ENCODE measurements around the gene MEF2B. TPM values are rescaled to one million over a fixed set of nuclear protein-coding genes. Genes with fewer than 3 reads are reported as not detected.
"Not testable (repeated sequence)": the region's sequence is repeated elsewhere in the genome, so short reads cannot be mapped to it uniquely, and the experiment has no call there.

Gene MEF2B
- total RNA-seq, 4 donors from 2014 or later, result not detected

DNA sequence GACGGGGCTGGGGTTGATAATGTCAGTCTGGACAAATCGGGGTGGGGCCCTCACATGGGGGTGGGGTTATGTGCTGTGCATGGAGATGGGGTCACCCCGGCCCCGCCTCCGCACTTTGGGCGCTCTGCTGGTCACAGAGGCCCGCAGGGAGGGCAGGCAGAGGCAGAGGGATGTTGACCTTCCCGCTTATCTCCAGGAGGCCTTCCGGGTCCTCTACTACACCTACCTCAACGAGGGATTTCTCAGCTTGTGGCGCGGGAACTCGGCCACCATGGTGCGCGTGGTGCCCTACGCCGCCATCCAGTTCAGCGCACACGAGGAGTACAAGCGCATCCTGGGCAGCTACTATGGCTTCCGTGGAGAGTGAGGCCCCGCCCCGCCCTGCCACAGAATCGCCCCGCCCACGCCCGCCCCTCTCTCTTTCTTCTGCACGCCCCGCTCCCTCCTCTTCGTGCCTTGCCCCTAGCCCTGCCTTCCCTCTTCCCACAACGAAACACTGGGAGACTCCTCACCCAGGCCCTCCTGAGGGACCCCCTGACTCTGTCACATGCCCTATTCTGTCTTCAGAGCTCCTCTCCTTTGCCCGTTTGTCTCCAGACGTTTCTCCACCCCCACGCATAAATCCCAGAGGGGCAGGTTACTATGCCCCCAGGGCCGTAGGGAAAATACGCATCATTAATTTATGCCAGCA is 64.6 kb downstream of the MEF2B start:
- peak overlapping the region in 1 of 2 donors; percentile 37 for H3K4me3 ChIP-seq
- TF ChIP-seq POLR2AphosphoS5 (IDR thresholded peaks at IDR 0.05) (no peak), POLR2A (IDR thresholded peaks at IDR 0.05) (no peak), EP300 (IDR thresholded peaks at IDR 0.05) (no peak)
- TF ChIP-seq, protein P1, sequence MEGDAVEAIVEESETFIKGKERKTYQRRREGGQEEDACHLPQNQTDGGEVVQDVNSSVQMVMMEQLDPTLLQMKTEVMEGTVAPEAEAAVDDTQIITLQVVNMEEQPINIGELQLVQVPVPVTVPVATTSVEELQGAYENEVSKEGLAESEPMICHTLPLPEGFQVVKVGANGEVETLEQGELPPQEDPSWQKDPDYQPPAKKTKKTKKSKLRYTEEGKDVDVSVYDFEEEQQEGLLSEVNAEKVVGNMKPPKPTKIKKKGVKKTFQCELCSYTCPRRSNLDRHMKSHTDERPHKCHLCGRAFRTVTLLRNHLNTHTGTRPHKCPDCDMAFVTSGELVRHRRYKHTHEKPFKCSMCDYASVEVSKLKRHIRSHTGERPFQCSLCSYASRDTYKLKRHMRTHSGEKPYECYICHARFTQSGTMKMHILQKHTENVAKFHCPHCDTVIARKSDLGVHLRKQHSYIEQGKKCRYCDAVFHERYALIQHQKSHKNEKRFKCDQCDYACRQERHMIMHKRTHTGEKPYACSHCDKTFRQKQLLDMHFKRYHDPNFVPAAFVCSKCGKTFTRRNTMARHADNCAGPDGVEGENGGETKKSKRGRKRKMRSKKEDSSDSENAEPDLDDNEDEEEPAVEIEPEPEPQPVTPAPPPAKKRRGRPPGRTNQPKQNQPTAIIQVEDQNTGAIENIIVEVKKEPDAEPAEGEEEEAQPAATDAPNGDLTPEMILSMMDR (IDR thresholded peaks at IDR 0.05), result no peak
- peak overlapping the region in 1 of 4 donors; percentile 26 for H3K27ac ChIP-seq
- peaks cover 4% of the 10 kb centered on the region for H3K27me3 ChIP-seq
- WGBS, 2 donors (ENCODE audit: low coverage in 1 of 2), result 21 to 50% methylated on average over 1 to 16 of the region's 36 CpGs
- ATAC-seq, result peak; percentile 80
- peaks cover 0 to 25% (median 2%) of the 10 kb centered on the region in 3 donors for H3K4me1 ChIP-seq
- H3K9me3 ChIP-seq, result no peaks in the 10 kb centered on the region
- peaks cover 0 to 49% of the 10 kb centered on the region in 2 donors for H3K36me3 ChIP-seq

DNA sequence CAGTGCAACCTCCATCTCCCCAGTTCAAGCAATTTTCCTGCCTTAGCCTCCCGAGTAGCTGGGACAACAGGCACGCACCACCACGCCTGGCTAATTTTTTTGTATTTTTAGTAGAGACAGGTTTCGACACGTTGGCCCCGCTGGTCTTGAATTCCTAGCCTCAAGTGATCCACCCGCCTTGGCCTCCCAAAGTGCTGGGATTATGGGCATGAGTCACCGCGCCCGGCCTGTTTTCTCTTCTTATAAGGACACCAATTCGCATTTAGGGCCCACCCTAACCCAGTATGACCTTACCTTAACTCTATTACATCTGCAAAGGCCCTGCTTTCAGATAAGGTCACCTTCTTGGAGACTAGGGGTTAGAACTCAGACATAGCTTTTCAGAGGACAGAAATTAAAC is 66.9 kb downstream of the MEF2B start:
- Histone ChIP-seq H3K27me3 (no peaks in the 10 kb centered on the region), H3K4me3 (no peak overlapping the region), H3K4me1 (peaks cover 0 to 16% (median 0%) of the 10 kb centered on the region in 3 donors), H3K9me3 (no peaks in the 10 kb centered on the region), H3K36me3 (peaks cover 0 to 64% of the 10 kb centered on the region in 2 donors), H3K27ac (no peak overlapping the region)
- ATAC-seq, result no peak
- TF ChIP-seq POLR2AphosphoS5 (IDR thresholded peaks at IDR 0.05) (no peak), EP300 (IDR thresholded peaks at IDR 0.05) (no peak), POLR2A (IDR thresholded peaks at IDR 0.05) (no peak)
- TF ChIP-seq, protein P1 (IDR thresholded peaks at IDR 0.05), result no peak
- WGBS, 2 donors (ENCODE audit: low coverage in 1 of 2), result 96% methylated on average over 8 of the region's 11 CpGs; no CpG with 5 or more reads in 1 of the 2 donors

DNA sequence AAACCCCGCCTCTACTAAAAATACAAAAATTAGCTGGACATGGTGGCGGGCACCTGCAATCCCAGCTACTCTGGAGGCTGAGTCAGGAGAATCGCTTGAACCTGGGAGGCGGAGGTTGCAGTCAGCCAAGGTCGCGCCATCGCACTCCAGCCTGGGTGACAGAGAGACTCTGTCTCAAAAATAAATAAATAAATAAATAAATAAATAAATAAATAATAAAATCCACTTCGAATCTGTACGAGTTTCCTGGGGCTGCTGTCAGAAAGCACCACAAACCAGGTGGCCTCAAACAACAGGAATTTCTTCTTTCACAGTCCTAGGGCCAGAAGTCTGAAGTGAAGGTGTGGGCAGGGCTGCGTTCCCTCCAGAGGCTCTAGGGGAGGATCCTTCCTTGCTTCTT is 67.5 kb downstream of the MEF2B start:
- WGBS, 2 donors (ENCODE audit: low coverage in 1 of 2), result 94 to 100% methylated on average over 1 to 5 of the region's 10 CpGs
- Histone ChIP-seq H3K4me1 (peaks cover 0 to 16% (median 0%) of the 10 kb centered on the region in 3 donors), H3K36me3 (peaks cover 0 to 64% of the 10 kb centered on the region in 2 donors)
- ATAC-seq, H3K27me3 ChIP-seq, H3K9me3 ChIP-seq, H3K27ac ChIP-seq, H3K4me3 ChIP-seq: not testable (repeated sequence)

DNA sequence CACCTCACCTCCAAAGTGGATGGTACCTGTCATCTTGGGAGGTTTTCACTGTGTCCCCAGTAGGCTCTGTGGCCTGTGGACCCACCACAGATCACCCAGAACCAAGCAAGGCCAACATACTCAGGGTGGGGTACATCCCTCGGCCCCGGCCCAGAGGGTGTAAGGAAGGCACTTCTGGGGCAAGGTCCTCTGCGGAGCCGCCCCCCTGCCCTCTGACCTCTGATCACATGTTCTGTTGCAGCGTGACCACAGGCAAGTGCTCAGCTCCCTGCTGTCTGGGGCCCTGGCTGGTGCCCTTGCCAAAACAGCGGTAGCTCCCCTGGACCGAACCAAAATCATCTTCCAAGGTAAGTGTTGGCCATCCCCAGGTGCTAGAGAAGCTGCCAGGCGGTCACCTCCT is 68.5 kb downstream of the MEF2B start:
- no peaks in the 10 kb centered on the region for H3K9me3 ChIP-seq
- no peak for TF ChIP-seq POLR2A (IDR thresholded peaks at IDR 0.05)
- no peak for TF ChIP-seq EP300 (IDR thresholded peaks at IDR 0.05)
- TF ChIP-seq POLR2AphosphoS5 (IDR thresholded peaks at IDR 0.05), result no peak
- TF ChIP-seq, protein P1 (IDR thresholded peaks at IDR 0.05), result no peak
- H3K36me3 ChIP-seq, result peaks cover 0 to 68% of the 10 kb centered on the region in 2 donors
- H3K4me3 ChIP-seq, result no peak overlapping the region
- H3K27ac ChIP-seq, result no peak overlapping the region
- WGBS, 2 donors (ENCODE audit: low coverage in 1 of 2), result 95 to 100% methylated on average over 1 to 4 of the region's 8 CpGs
- H3K4me1 ChIP-seq, result peaks cover 0 to 16% (median 0%) of the 10 kb centered on the region in 3 donors
- H3K27me3 ChIP-seq, result no peaks in the 10 kb centered on the region
- ATAC-seq, result no peak

DNA sequence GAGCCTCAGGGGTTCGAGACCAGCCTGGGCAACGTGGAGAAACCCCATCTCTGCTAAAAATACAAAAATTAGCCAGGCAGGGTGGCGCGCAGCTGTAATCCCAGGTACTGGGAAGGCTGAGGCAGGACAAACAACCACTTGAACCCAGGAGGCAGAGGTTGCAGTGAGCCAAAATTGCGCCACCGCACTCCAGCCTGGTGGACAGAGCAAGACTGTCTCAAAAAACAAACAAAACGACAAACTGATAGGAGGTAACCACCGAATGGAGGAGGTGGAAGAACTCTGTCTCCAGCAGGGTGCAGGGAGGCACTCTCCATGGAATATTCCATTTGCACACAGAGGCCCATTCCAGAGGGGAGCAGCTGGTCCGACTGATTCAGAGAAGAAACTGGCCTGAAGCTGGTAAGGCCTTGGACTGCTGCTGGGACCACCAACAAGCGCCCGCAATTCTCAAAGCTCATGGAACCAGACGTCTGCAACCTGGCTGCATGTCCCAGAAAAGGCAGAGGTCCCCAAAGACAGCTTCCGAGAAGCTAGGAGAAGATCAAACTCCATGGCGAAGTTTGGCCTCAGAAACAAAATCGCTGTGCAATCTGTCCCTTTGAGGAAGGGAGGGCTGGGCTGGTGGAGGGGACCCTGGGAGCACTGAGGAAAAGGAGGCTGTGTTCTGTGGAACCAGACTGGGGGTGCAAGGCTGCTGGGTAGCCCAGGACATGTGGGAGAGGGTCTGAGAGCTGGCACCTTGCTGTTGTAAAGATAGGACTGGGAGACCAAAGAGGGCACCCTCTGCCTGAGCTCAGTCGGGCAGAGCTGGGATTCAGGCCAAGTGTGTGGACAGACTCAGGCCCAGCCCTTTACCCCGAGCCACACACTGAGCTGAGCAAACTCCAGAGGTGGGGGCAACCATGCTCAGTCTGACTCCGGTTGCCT is 71.1 kb downstream of the MEF2B start:
- H3K36me3 ChIP-seq, result peaks cover 0 to 86% of the 10 kb centered on the region in 2 donors
- WGBS, 2 donors (ENCODE audit: low coverage in 1 of 2), result 56 to 72% methylated on average over 6 to 14 of the region's 18 CpGs

More for the DNA sequence above, 71.1 kb downstream of the MEF2B start:
- TF ChIP-seq, protein P1 (IDR thresholded peaks at IDR 0.05), result no peak
- ATAC-seq, result no peak
- Histone ChIP-seq H3K9me3 (no peaks in the 10 kb centered on the region), H3K27ac (no peak overlapping the region), H3K4me1 (no peaks in the 10 kb centered on the region), H3K27me3 (no peaks in the 10 kb centered on the region), H3K4me3 (no peak overlapping the region)

All from gastroesophageal sphincter (tissue), 4 donors.